GM18951 (cell line): ENCODE results near the gene LARP6.

Experiments used
- POLR2A ChIP-seq: IDR thresholded peaks from 4 replicates; pipeline ENCODE4 v1.6.1; 2011; ENCODE audit warnings: mild to moderate bottlenecking; ENCODE audit not compliant: insufficient read length, insufficient read depth; ENCODE audit errors: extremely low read depth
- in situ Hi-C: fragments of 300-500 bp; cut with MboI; formaldehyde crosslinking; loops from one replicate; pipeline ENCODE4 v1.12.0; 2022; ENCODE audit warnings: low sequenced_read_pairs, mixed read lengths, inconsistent platforms; ENCODE audit not compliant: unreplicated experiment

LARP6 gene

DNA sequence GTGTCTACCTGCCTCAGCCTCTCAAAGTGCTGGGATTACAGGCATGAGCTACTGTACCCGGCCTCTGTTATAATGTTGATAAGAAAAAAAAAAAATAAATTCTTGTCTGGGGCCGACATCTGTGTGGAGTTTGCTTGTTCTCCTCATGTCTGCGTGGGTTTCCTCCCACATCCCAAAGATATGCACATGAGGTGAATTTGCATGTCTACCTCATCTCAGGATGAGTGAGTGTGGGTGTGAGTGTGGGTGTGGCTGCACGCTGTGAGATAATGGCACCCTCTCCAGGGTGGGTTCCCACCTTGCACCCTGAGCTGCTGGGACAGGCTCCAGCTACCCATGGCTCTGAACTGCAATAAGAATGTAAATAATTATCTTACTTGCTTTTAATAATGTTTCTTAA, 64.7 kb downstream of the LARP6 start:
- no peak for TF ChIP-seq POLR2A
- in situ Hi-C loops: loop anchor here (25.0 kb wide), 1 partner anchor 1302 kb away; no protein-coding TSS in a partner anchor

- in situ Hi-C loops: loop anchor here (25.0 kb wide), 1 partner anchor 1301 kb away; no protein-coding TSS in a partner anchor
- TF ChIP-seq POLR2A: no peak
Observed at GRCh38 chr15:70788114-70789049, 65.6 kb downstream of the LARP6 start.

GRCh38 chr15:70786996-70787395, 67.0 kb downstream of the LARP6 start:
- in situ Hi-C loops: loop anchor here (25.0 kb wide), 1 partner anchor 1300 kb away; no protein-coding TSS in a partner anchor

DNA sequence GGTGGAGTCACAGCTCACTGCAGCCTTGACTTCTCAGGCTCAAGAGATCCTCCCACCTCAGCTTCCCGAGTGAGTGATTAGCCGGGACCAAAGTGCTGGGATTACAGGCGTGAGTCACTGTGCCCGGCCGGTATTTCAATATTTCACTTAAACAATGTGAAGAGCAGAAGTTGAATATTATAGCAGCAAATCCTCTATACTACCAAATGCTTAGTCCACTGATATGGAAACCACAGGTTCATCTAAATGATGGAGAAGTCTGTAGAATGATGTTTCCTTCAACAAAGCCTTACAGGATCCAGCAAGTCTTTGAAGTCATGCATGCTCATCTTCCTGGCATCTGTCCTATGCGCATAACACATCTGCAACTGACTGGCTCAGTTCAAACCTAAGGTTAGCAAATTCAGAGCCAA, 70.3 kb downstream of the LARP6 start:
- in situ Hi-C loops: loop anchor here (25.0 kb wide), 1 partner anchor 1296 kb away; no protein-coding TSS in a partner anchor
- TF ChIP-seq POLR2A: no peak

More at GRCh38 chr15:70786996-70787395, 67.0 kb downstream of the LARP6 start:
- no peak for TF ChIP-seq POLR2A

DNA sequence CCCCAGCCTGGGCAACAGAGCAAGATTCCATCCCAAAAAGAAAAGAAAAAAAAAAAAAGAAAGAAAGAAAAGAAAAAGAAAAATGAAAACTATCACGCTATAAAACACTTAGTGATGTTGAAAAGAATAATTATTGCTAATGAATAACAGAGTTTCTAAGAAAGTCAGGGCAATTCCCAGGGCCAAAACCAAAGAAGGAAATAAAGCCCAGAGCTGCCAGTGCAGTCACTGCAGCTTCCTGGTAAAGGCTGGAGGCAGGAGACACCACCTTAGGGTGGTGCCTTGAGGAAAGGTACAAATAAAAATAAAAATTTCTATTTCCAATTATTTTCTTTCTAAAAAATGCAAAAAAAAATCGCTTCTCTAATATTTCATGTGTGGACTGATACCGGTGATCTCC, 70.9 kb downstream of the LARP6 start:
- in situ Hi-C loops: loop anchor here (25.0 kb wide), 1 partner anchor 1296 kb away; no protein-coding TSS in a partner anchor
- TF ChIP-seq POLR2A: no peak

GRCh38 chr15:70781236-70781635, 72.7 kb downstream of the LARP6 start:
- no peak for TF ChIP-seq POLR2A
- in situ Hi-C loops: loop anchor here (25.0 kb wide), 1 partner anchor 1294 kb away; no protein-coding TSS in a partner anchor
